HepG2 (cell line): Measurements from ENCODE around the gene PAXX. TPM values are rescaled to one million over a fixed set of nuclear protein-coding genes. Genes with fewer than 3 reads are reported as not detected.

Experiments used
- CCAR2 ChIP-seq: fragments of 200-400 bp; formaldehyde crosslinking; optimal IDR thresholded peaks from 2 replicates; pipeline ENCODE3; 2018; ENCODE audit warnings: low read depth, mild to moderate bottlenecking, low read length, moderate library complexity
- FIP1L1 ChIP-seq: fragments of 200-400 bp; formaldehyde crosslinking; IDR thresholded peaks from 2 replicates; pipeline ENCODE4 v1.6.1; 2018; ENCODE audit warnings: low read depth, mild to moderate bottlenecking, low read length, moderate library complexity, borderline replicate concordance; ENCODE audit not compliant: insufficient read depth
- GLI4 ChIP-seq: sonication (generic); formaldehyde crosslinking; IDR thresholded peaks from 2 replicates; pipeline ENCODE4 v1.5.1; 2020; ENCODE audit warnings: missing genetic modification reagents, mild to moderate bottlenecking, moderate library complexity, borderline replicate concordance
- NCOA1 ChIP-seq: sonication (generic); formaldehyde crosslinking; IDR thresholded peaks from 2 replicates; pipeline ENCODE4 v1.9.0; 2021; ENCODE audit warnings: missing genetic modification reagents
- NFIC ChIP-seq: IDR thresholded peaks from 2 replicates; pipeline ENCODE4 v1.6.1; 2012; ENCODE audit warnings: mild to moderate bottlenecking, low read length, inconsistent platforms
- RXRA ChIP-seq: sonication (generic); formaldehyde crosslinking; IDR thresholded peaks from 2 replicates; pipeline ENCODE4 v1.5.1; 2020; ENCODE audit warnings: missing genetic modification reagents
- TP53 ChIP-seq: sonication (generic); formaldehyde crosslinking; conservative IDR thresholded peaks from 2 replicates; pipeline ENCODE4 v1.4.0; 2020; ENCODE audit warnings: missing genetic modification reagents
- ZFP36 ChIP-seq: fragments of 150-350 bp; IDR thresholded peaks from 2 replicates; pipeline ENCODE4 v1.6.1; 2018; ENCODE audit warnings: borderline replicate concordance, low read length, low read depth; ENCODE audit not compliant: partially characterized antibody
- ZKSCAN5 ChIP-seq: sonication (generic); formaldehyde crosslinking; IDR thresholded peaks from 2 replicates; pipeline ENCODE4 v1.5.1; 2020; ENCODE audit warnings: mild to moderate bottlenecking, missing genetic modification reagents
- ZNF33B ChIP-seq: sonication (generic); formaldehyde crosslinking; IDR thresholded peaks from 2 replicates; pipeline ENCODE4 v1.5.1; 2020; ENCODE audit warnings: mild to moderate bottlenecking, missing genetic modification reagents
- ZNF441 ChIP-seq: sonication (generic); formaldehyde crosslinking; IDR thresholded peaks from 2 replicates; pipeline ENCODE4 v1.7.0; 2021; ENCODE audit warnings: missing genetic modification reagents, borderline replicate concordance
- polyA plus RNA-seq, 8 experiments: library from polyadenylated mRNA; depleted of rRNA in 3 of 8; stranded (reverse) in 7 of 8; unstranded in 1 of 8; fragments of >200 nt; fragmentation: Illumina TruSeq in 4 of 8; extraction: Trizol in 4 of 8; gene quantifications; 2 replicates each; pipeline versions ENCODE4 v1.2.1 to v1.2.3, GENCODE V29; 2011 to 2016; ENCODE audit warnings: low read depth in 4 of 8, missing spikeins in 1 of 8, mixed read lengths in 1 of 8; ENCODE audit not compliant: insufficient read depth in 1 of 8
- total RNA-seq, 5 experiments: library from RNA; depleted of rRNA; stranded (reverse); fragments of >200 nt; fragmentation: Illumina TruSeq; extraction: Trizol; gene quantifications; 2 replicates each; pipeline ENCODE4 v1.2.3, GENCODE V29; 2016; ENCODE audit warnings: low read depth in 1 of 5
- TF ChIP-seq, protein P1 (sequence below): IDR thresholded peaks from 2 replicates; pipeline ENCODE4 v1.4.0; 2020; ENCODE audit warnings: mild to moderate bottlenecking, missing genetic modification reagents
- TF ChIP-seq, protein P2 (sequence below): sonication (generic); formaldehyde crosslinking; IDR thresholded peaks from 2 replicates; pipeline ENCODE4 v1.5.1; 2020; ENCODE audit warnings: missing genetic modification reagents, mild to moderate bottlenecking, borderline replicate concordance
- TF ChIP-seq, protein P3 (sequence below): sonication (generic); formaldehyde crosslinking; IDR thresholded peaks from 2 replicates; pipeline ENCODE4 v1.5.1; 2020; ENCODE audit warnings: missing genetic modification reagents, mild to moderate bottlenecking, borderline replicate concordance

The PAXX gene
- total and polyA plus RNA-seq, 2 of the 13 experiments (the other 11 are each of a cell fraction or from before 2014, with no cell fraction given): 14.0 to 31.9 TPM

DNA sequence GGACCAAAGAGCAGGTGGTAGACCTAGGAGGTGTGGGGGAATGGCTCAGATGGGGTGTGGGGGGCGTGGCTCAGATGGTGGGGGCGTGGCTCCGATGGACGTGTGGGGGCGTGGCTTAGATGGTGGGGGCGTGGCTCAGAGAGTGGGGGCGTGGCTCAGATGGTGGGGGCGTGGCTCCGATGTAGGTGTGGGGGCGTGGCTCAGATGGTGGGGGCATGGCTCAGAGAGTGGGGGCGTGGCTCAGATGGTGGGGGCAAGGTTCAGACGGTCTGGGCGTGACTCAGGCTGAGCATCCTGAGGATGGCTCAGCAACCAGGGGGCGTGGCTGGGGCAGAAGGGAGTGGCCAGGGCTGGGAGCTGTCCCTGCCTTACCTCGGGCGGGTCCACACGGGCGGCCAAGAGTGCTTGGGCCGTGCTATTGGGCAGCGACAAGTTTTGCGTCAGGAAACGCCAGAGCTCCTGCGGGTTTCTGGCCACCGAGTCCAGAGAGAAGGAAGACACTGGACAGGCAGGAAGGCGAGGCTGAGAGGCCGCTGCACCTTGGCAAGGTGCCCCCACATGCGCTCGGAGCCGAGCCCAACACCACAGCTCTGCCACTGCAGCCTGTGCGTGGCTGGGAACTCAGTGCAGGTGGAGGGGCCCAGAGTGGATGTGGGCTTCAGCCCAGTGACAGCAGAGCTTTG, 29.9 kb downstream of the PAXX start (continued):
- TF ChIP-seq, protein P1, sequence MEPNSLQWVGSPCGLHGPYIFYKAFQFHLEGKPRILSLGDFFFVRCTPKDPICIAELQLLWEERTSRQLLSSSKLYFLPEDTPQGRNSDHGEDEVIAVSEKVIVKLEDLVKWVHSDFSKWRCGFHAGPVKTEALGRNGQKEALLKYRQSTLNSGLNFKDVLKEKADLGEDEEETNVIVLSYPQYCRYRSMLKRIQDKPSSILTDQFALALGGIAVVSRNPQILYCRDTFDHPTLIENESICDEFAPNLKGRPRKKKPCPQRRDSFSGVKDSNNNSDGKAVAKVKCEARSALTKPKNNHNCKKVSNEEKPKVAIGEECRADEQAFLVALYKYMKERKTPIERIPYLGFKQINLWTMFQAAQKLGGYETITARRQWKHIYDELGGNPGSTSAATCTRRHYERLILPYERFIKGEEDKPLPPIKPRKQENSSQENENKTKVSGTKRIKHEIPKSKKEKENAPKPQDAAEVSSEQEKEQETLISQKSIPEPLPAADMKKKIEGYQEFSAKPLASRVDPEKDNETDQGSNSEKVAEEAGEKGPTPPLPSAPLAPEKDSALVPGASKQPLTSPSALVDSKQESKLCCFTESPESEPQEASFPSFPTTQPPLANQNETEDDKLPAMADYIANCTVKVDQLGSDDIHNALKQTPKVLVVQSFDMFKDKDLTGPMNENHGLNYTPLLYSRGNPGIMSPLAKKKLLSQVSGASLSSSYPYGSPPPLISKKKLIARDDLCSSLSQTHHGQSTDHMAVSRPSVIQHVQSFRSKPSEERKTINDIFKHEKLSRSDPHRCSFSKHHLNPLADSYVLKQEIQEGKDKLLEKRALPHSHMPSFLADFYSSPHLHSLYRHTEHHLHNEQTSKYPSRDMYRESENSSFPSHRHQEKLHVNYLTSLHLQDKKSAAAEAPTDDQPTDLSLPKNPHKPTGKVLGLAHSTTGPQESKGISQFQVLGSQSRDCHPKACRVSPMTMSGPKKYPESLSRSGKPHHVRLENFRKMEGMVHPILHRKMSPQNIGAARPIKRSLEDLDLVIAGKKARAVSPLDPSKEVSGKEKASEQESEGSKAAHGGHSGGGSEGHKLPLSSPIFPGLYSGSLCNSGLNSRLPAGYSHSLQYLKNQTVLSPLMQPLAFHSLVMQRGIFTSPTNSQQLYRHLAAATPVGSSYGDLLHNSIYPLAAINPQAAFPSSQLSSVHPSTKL (CRISPR knock-in tag): no peak
- TF ChIP-seq GLI4 (CRISPR knock-in tag) (no peak), ZNF441 (CRISPR knock-in tag) (no peak), RXRA (CRISPR knock-in tag) (peak; percentile 52; the same call in 1 of the 2 replicates), FIP1L1 (no peak), NFIC (no peak), CCAR2 (no peak), ZNF33B (CRISPR knock-in tag) (no peak), ZKSCAN5 (CRISPR knock-in tag) (no peak), NCOA1 (CRISPR knock-in tag) (no peak), ZFP36 (no peak), TP53 (no peak)
- TF ChIP-seq, protein P2, sequence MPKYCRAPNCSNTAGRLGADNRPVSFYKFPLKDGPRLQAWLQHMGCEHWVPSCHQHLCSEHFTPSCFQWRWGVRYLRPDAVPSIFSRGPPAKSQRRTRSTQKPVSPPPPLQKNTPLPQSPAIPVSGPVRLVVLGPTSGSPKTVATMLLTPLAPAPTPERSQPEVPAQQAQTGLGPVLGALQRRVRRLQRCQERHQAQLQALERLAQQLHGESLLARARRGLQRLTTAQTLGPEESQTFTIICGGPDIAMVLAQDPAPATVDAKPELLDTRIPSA (CRISPR knock-in tag): no peak
- TF ChIP-seq, protein P3, sequence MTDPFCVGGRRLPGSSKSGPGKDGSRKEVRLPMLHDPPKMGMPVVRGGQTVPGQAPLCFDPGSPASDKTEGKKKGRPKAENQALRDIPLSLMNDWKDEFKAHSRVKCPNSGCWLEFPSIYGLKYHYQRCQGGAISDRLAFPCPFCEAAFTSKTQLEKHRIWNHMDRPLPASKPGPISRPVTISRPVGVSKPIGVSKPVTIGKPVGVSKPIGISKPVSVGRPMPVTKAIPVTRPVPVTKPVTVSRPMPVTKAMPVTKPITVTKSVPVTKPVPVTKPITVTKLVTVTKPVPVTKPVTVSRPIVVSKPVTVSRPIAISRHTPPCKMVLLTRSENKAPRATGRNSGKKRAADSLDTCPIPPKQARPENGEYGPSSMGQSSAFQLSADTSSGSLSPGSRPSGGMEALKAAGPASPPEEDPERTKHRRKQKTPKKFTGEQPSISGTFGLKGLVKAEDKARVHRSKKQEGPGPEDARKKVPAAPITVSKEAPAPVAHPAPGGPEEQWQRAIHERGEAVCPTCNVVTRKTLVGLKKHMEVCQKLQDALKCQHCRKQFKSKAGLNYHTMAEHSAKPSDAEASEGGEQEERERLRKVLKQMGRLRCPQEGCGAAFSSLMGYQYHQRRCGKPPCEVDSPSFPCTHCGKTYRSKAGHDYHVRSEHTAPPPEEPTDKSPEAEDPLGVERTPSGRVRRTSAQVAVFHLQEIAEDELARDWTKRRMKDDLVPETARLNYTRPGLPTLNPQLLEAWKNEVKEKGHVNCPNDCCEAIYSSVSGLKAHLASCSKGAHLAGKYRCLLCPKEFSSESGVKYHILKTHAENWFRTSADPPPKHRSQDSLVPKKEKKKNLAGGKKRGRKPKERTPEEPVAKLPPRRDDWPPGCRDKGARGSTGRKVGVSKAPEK (CRISPR knock-in tag): no peak
